RWPE1 (cell line): ENCODE measurements around the gene BEAN1.

Source experiments
- CTCF ChIA-PET: fragments of 350-600 bp; sonication (Branson Sonifier 250); formaldehyde crosslinking; extraction: SDS; loops from one replicate; lab custom pipeline; 2021; lab: Yijun Ruan, JAX
- POLR2A ChIA-PET: fragments of 400-600 bp; formaldehyde crosslinking; extraction: SDS; loops from one replicate; lab custom pipeline; 2020; ENCODE audit warnings: antibody characterized with exemption; ENCODE audit not compliant: low non-redundant PET; lab: Yijun Ruan, JAX
- DNase-seq: peaks from one replicate; pipeline ENCODE4 v3.0.0; 2012; ENCODE audit warnings: low spot score
- H3K27ac ChIP-seq: fragments of 450-650 bp; 2 replicates; pipeline ENCODE4 v1.5.1; 2017
- CTCF ChIP-seq: fragments of 450-650 bp; conservative IDR thresholded peaks from 2 replicates; pipeline ENCODE4 v1.5.1; 2017; ENCODE audit warnings: low read depth, mild to moderate bottlenecking

Gene BEAN1

GRCh38 chr16:66418165-66418962 is 8.7 kb upstream of the BEAN1 start:
- ChIA-PET POLR2A (no interaction called here), CTCF (interaction anchor here (0.6 kb wide), 2 partner anchors 187 to 504 kb away, joined by 3 read pairs; no protein-coding TSS in a partner anchor)
- no peak overlapping the region for H3K27ac ChIP-seq
- DNase-seq = no peak
- TF ChIP-seq CTCF = no peak

GRCh38 chr16:66419527-66419926 is 7.6 kb upstream of the BEAN1 start:
- POLR2A ChIA-PET = no interaction called here

GRCh38 chr16:66420396-66420795 is 6.7 kb upstream of the BEAN1 start:
- no peak for TF ChIP-seq CTCF
- no peak for DNase-seq
- ChIA-PET CTCF (no interaction called here), POLR2A (no interaction called here)
- H3K27ac ChIP-seq = no peak overlapping the region

More at GRCh38 chr16:66419527-66419926, 7.6 kb upstream of the BEAN1 start:
- no peak for TF ChIP-seq CTCF
- no peak overlapping the region for H3K27ac ChIP-seq
- CTCF ChIA-PET = no interaction called here
- DNase-seq = no peak

GRCh38 chr16:66421891-66422290 is 5.2 kb upstream of the BEAN1 start:
- TF ChIP-seq CTCF = no peak
- no peak for DNase-seq
- H3K27ac ChIP-seq = no peak overlapping the region
- POLR2A ChIA-PET = no interaction called here
- CTCF ChIA-PET = interaction anchor here (0.5 kb wide), 1 partner anchor 452 kb away, joined by 5 read pairs; no protein-coding TSS in a partner anchor

GRCh38 chr16:66422366-66422765 is 4.7 kb upstream of the BEAN1 start:
- ChIA-PET POLR2A (no interaction called here), CTCF (no interaction called here)
- H3K27ac ChIP-seq = no peak overlapping the region
- TF ChIP-seq CTCF = no peak
- DNase-seq = no peak

GRCh38 chr16:66423177-66423576 is 3.9 kb upstream of the BEAN1 start:
- CTCF ChIA-PET = no interaction called here
- POLR2A ChIA-PET = no interaction called here
- H3K27ac ChIP-seq = no peak overlapping the region
- TF ChIP-seq CTCF = no peak
- DNase-seq = no peak
